Activated CD8-positive, alpha-beta memory T cell treated with anti-CD3 and anti-CD28 coated beads for 4 hours (primary cell): ENCODE measurements around the gene MED12L.

Experiments
- DNase-seq, 2 donors: peaks; one replicate each; pipeline ENCODE4 v3.0.0-alpha.2; 2020; ENCODE audit warnings: low read depth in 2 of 2

The MED12L gene

DNA sequence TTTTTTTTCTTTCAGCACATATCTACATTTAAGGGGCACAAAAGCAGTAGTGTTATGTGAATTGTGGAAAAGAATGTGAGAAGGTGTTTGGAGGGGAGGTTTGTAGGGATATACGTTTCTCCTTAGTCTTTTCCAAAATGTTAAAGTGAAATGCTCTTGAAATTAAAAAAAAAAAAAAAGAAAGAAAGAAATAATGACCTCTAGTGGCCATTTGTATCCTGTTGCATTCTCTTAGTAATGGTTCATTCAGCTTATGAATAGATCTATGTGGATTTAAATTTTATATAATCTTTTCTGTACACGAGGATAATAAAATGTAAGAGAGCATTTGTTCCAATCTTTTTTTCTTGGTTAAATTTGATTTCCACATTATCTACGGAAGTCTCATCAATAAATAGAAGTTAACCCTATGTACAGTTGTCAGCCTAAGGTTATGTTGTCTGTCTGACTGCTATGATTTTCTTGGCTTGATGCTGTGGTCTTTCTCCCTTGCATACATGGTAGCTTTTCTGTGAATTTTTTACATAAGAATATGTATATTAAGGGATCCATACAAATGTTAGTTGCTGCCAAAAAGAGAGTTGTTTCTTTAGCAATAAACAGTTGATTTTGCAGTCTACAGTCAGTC lies 242.2 kb downstream of the MED12L start:
- no peak for DNase-seq

DNA sequence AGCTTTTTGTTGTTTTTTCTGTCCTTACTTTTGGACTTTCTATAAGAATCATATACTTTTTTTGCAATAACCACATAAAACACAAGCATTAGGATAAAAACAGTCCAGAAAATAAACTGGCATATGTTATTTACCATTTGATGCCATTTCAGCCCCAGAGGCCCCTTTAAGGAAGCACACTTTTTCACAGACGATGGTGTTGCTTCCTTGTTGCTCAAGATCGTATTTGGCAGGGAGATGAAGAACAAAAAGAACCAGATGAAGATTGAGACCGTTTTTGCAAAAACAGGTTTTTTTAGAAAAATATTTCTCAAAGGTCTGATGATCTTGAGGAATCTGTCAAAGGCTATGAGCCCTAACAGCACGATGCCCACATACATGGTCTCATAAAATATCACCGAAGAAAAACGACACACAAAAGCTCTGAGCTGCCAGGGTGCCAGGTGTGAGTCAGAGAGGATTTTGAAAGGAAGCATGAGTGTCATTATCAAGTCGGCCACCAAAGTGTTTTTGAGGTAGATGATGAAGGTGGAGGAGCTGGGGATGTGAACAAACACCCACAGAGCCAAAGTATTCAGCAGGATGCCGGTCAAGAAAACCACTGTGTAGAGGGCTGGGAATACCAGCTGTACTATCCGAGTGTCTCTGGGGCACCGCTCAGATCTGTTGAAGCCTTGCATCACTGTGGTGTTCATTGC lies 243.0 kb downstream of the MED12L start:
- no peak for DNase-seq

DNA sequence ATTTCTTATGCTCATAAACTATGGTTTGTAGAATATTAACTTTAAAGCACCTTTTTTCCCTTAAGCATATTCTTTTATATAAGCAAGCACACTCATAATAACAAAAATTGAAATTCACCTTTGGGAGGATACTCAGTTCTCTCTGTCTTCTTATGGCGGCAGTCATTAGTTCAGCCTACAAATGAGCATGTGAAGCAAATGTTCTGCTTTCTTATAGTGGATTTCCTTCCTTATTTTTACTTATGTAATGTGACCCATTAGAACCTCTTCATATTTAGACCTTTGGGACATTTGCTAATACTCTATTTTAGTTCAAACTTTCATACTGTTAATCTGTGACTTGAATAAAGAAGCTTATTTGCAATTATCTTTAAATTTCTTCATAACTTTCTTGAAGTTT lies 243.9 kb downstream of the MED12L start, which contains the start of gene P2RY13:
P2RY13 (minus strand) TSS at position 187 of the 400 bp plus-strand sequence; CDS start at position 166, 21 bp downstream.
- no peak for DNase-seq

DNA sequence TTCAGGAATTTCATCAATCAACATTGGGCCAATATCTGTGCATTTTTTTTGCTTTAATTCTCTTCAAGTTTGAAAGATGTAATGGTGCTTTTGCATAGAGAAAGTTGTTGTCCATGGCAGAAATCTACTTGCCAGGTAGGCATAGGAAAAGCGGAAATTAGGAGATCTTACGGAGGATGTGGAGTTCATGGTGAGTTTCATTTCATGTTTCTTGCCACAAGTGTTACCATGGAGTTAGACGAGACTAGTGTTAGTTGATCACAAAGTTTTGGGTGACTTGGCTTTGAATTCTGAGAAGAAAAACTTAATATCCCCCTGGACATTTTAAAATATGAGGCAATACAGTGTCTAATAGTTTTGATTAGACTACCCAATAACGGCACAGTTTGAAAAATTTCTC lies 244.9 kb downstream of the MED12L start:
- DNase-seq: no peak

DNA sequence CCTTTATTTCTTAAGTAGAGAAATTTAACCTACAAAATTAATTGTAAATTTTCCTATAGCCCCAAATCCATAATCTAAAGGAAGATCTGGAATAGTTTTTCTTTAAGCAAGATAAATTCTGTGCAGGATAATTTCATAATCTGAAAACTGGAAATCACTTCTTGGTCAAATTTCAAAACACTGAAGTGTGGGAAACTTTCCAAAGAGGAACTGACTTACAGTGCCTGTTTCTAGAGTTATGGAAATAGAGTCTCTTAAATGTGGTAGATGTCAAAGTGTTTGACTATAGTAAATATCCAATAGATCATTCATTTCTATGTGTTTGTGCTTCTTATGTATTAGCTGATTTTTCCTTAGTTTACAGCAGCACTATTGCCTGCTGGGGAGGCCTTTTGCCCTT lies 245.4 kb downstream of the MED12L start:
- DNase-seq: no peak

DNA sequence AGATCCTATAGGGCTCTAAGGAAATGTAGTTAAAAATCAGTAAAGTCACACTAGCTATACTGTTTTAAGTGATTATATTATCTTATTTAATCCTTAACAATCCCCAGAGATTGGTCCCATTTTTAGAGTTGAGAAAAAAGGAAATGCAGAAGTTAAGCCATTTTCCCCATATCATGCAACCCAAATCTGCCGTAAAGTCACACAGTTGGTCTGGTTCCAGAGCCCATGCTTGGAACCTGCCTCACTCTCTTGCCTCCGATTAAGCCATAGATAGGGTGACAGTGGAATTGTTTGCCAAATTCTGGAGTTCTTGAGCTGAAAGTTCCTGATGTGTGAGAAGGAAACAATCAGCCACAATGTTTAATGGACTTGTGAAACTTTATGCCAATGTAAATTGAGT lies 246.2 kb downstream of the MED12L start:
- DNase-seq: no peak

DNA sequence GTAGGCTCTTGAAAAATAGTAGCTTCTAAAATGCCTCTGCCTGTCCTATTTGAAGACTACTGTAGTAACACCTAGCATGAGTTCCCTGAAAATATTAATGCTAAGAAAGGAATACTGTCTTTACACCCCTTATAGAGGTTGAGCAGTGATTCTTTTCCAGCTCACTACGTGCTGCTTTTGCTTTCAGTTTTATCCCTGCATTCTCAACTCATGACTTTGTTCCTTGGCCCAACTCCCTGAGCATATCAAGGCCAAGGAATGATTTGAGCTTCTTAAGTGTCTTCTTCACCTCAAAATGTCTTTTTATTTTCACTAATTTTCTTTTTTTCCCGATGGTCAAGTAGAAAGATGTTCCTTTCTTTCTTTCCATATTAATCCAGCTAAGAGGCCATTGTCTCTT lies 260.4 kb downstream of the MED12L start:
- no peak for DNase-seq

DNA sequence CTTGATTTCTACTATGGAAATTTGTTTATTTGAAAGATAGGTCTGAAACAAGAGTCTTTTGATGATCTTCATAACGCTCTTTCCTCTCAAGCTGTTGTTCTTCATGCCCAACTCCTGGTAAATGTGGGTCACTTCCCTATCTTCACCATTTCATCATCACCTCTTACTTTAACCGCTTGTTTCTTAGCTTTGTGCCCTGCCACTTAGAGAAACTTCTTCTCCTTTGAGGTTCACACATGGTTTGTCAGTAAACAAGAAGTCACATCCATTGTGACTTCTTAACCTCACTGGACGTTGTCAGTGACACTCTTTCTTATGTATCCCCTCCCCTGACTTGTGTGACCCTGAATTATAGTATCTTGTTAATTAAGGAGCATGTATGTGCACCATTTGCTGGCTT lies 260.8 kb downstream of the MED12L start:
- no peak for DNase-seq

DNA sequence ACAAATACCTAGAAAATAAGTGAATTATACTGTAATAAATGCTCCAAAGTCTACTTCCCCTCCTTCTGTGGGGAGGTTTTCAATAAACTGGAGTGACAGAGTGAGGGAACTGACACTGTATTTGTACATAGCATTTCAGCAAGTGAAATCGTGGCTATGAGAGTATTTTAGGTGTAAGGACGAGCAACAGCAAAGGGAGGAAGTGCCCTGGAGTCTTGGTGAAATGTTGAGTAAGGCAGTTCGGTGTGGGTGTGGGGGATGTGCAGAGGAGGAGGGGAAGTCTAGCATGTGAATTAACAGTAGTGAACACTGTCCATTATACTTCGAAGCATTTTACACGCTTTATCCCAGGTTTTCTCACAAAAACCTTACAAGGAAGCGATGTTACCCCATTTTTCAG lies 262.0 kb downstream of the MED12L start:
- DNase-seq: no peak

DNA sequence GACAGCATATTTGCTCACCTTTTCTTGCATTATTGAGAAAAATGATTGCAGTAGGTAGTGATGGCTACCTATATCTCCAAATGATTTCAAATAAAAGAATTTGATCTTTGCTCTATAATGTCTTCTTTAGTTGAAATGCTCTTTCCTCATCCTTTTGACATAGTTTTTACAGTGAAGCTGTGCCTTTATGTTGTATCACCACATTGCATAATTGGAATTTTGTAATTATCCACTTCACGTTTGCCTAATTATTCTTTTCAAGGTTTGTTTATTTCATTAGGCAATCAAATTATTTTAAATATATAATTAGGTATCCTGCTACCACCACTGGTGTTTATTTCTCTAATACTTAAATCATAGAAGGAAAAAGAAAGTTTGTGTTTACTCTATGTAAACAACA lies 265.2 kb downstream of the MED12L start:
- DNase-seq: no peak

DNA sequence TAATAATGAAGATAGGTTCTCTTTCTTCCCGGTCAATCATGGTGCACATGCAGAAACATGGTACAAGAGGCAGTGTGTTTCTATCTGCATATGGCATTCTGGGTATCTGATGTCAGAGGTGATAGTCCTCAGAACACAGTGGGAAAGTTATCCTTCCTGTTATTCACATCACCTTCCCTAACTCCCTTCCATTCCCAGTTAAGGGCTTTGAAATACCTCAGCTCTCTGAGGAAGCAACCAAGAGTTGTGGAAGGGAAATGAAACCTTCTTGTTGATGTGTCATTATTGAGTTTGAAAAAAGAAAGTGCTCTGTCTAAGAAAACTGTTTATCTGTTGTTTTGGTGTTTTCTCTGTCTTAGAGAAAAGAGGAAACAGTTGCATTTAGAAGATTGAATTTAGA lies 265.8 kb downstream of the MED12L start:
- no peak for DNase-seq

DNA sequence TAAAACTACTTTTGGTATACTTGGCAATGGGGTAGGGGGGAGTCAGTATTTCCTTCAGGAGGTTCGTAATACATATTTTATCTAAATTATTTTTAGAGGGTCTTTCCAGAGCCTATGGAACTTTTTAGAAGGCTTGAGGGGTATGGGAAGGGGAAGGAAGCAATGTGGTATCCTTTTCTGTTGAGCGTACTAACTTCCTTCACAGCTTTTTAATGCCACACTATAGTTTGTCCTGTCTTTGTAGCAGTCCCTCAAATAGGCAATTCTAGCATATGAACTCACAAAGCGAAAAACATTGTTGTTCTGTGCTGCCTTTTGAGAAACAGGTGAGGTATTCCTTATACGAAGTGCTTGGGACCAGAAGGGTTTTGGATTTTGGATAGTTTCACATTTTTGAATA lies 266.2 kb downstream of the MED12L start:
- no peak for DNase-seq

DNA sequence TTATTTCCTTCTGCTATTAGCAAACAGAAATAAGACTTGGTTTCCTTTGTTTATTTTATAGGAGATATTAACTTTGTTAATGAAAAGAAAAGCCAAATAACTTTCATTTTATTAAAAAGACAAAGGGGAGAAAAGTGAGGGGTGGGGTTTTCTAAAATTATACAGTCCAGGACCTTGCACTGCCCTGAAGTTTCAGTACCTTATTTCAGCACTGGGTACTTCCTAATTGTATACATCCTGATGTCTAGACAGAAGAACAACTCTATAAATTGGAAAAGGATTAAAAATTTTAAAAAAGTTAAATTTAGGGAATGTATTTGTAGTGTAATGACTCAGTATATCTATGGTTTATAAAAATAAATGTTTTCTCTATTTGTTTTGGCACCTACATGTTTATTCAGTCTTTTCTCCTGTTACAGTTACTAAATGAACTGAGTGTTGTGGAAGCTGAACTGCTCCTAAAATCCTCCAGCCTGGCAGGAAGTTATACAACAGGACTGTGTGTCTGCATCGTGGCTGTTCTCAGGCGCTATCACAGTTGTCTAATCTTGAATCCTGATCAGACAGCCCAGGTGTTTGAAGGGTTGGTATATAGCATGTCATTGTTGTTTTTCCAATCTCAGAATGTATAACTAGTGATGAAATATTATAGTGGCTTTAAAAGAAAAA lies 271.5 kb downstream of the MED12L start:
- no peak for DNase-seq

DNA sequence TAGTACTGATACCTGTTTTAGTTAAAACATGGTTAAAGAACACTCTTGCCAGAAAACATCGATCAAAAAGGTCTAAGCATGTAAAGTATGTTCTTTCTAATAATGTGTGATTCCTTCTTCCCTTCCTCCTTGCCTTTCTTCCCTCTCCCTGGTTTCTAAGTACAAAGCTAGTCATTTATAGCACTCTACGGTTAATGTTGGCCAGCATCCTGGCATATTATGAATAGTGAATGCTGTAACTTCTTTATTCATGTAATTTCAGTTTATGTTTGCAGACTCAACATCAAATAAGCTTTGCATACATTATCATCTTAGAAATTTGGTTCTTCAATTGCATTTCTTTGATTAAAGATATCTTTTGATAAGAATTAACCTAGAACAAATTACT lies 272.0 kb downstream of the MED12L start:
- no peak for DNase-seq

DNA sequence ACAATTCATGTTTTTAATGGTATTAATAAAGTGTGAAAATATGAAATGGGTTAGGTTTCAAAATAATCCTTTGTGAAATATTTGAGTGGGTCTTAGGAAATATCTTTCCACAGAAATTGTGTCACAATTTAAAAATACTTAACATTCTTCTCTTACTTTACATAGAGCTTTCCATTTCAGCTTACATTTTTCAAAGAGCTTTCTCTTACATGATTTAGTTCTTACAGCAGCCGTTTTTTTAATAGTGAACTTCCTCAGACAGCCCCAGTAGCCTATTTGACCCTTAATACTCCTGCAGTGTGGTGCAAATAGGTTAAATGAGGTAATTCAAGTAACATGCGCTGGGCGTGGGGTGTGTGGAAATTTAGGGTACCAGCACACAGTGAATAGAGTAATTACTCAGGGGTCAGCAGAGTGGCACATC lies 277.3 kb downstream of the MED12L start:
- no peak for DNase-seq

DNA sequence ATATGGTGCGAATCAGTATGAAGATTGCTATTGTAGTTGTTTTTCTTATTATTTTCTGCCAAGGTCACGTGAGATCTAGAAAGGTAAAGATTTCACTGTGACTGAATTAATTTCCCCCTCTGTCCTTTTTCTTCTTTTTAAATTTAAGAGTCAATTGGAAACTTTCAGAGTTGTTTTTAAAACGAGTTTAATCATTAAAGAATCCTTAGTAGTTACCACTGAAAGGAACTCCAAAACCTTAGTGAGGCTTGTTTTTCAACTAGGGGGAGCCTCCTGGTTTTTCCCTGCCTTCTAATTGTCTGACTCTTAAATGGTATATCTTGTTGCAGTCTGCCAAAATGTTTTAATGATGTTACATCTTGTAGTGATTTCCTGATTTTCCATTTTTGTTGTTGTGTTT lies 281.5 kb downstream of the MED12L start:
- DNase-seq: no peak

DNA sequence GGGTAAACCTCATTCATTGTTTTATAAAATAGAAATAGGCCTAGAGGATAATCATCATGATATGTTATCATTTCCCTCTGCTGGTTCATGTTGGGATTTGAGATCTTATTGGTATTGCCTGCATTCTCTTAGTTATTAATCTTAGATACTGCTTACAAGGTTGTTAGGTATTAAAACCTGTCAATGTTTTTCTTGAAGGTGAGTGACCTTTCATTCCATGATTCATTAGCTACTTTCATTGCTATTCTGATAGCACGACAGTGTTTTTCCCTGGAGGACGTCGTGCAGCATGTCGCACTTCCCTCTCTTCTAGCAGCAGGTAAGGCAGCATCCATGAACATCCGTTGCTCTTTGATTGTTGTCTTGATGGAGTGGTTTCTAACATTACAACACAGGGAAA lies 282.0 kb downstream of the MED12L start:
- DNase-seq: no peak

DNA sequence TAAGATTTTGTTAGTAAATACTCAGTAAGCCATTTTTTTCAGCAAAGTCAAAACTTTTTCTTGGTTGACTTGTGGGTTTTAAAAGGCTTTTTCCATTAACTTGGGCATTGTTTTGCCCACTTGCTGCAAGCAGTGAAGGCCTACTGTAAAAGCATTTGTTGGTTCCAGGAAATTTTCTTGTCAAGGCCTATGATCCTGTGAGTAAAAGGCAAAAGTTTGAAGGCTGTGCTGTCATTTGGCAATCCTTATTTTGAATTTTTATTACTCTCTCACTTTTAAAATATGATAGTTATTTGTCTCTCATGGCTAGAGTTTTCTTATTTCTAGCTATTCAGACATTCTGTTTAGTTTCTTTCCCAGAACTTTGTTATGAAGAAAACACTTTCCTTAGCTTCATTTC lies 286.1 kb downstream of the MED12L start:
- DNase-seq: no peak

DNA sequence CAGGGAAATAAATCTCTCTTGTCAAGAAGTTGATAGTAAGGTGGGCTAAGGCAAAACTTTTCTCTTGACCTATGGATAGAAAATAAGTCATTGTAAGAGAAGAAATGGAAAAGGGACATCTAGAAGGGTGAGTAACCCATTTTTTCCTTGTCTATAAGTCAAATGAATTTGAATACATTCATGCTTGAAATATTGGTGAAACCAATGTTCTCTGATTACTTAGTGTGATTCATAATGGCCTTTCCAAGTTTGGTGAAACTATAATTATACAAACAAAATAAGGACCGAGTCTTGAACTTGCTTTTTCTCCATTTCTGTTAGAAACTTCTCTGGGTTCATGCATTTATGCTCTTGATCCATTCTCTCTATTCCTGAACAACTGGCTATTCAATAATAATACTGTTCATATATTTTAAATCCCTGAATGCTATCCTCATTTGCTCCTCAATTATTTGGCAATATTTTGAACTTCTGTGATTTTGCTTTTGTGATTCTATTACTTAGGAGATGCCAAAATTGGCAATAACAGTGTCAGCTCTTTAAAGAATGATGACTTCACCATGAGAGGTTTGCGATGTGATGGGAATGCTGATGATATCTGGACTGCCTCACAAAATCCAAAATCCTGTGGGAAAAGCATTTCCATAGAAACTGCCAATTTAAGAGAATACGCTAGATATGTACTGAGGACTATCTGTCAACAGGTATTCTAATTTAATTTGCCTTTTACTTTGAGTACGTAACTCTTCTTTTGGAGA lies 286.8 kb downstream of the MED12L start:
- DNase-seq: no peak

DNA sequence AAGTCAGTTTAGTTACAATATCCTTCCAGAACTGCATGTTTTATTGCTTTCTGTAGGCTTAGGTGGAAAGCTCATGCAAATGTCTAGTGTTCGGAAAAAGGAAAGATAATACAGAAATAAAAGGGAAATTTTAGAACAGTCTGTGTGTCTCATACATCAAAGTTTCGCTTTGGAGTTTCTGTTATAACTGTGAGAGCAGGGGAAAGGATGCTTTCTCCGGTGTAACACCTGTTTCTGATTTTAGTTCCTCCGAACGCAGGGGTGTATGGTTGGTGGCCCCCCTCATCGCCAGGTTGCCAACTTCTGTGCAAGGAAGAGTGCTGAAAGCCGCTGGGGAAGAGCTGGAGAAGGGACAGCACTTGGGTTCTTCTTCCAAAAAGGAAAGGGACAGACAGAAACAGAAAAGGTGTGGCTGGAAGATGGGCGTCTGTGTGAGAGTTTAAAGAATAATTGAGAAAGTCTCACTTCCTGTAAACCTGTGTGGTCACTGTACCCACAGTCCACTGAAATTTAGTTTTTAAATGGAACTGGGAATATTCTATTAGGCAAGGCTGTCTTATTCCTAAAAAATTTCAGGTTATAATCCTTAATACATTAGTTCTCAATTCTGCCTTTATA lies 292.4 kb downstream of the MED12L start:
- no peak for DNase-seq

DNA sequence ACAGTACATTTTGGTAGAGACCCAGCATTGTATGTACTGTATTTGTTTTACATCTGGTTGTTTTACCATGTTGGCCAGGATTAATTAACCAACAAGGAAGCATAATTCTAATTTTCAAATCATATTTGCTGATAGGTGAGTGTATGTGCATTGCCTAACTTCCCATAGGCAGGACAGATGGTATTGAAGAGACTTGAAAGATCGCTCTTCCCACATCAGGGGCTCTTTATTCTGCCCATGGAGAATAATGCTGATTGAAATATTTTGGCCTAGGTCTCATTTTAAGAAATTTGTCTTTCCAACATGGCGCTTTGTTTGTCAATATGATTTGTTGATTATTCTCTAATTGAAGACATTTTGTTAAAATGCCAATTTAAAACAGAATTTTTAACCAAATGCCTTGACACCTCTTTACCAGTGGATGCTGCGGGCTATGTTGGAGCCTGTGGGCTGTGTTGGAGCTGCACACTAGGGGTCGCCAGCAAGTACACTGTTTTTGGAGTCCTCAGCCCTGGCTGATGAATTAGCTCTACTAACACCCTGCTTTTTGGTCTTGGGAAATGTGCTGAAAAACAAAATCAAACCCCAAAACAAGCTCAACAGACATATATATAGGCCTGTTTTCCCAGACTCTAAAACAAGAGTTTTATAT lies 293.7 kb downstream of the MED12L start:
- DNase-seq: no peak

DNA sequence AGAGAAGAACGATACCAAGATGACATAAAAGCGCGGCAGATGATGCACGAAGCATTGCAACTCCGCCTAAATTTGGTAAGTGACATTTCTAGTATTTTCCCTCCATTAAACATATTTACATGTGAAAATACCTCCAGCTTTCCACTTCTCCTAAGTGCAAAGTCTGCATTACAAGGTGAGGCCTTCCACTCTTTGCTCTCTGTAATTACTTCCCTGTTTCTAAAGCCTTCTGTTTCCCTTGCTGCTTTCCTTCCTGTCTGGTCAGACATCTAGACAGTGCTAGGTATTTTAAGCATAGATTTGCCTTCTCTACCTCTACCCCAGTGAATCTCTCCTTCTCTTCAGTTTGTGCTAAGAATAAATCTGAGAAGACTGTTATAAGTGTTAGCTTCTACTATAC lies 297.2 kb downstream of the MED12L start:
- DNase-seq: no peak
